Measurements from ENCODE around the gene FAM107A.

GRCh38 chr3:58606693-58607092 is 29.5 kb upstream of the FAM107A start:
- TF ChIP-seq SP1 (IDR thresholded peaks at IDR 0.05) (no peak), FOXK2 (IDR thresholded peaks at IDR 0.05) (no peak), LEF1 (IDR thresholded peaks at IDR 0.05; ENCODE audit: borderline replicate concordance) (no peak), FOXM1 (IDR thresholded peaks at IDR 0.05; ENCODE audit: borderline replicate concordance) (no peak), FOXA1 (IDR thresholded peaks at IDR 0.05) (no peak), SUZ12 (IDR thresholded peaks at IDR 0.05) (no peak), BHLHE40 (IDR thresholded peaks at IDR 0.05; ENCODE audit: borderline replicate concordance) (no peak), L3MBTL2 (conservative IDR thresholded peaks at IDR 0.05) (no peak), ARNT (IDR thresholded peaks at IDR 0.05) (no peak), ZNF384 (IDR thresholded peaks at IDR 0.05) (no peak)

Measured in HEK293T (cell line).